ENCODE data around the gene AP3B1.

The AP3B1 gene

GRCh38 chr5:78326930-78327329 lies 32.4 kb upstream of the AP3B1 start:
- Histone ChIP-seq H3K36me3 (ENCODE audit: control insufficient read depth, insufficient read depth, low read length, severe bottlenecking) (no peaks in the 10 kb centered on the region), H3K4me3 (ENCODE audit: low read length) (no peak overlapping the region), H3K9ac (ENCODE audit: low read length) (no peak overlapping the region), H3K27me3 (replicated peaks; ENCODE audit: control insufficient read depth, insufficient read depth, low read length) (no peaks in the 10 kb centered on the region), H3K4me1 (ENCODE audit: control insufficient read depth, insufficient read depth, low read length) (peaks cover 7% of the 10 kb centered on the region), H3K9me3 (ENCODE audit: control insufficient read depth, low read length) (no peaks in the 10 kb centered on the region)
- no peak for DNase-seq (ENCODE audit: low read depth)

DNA sequence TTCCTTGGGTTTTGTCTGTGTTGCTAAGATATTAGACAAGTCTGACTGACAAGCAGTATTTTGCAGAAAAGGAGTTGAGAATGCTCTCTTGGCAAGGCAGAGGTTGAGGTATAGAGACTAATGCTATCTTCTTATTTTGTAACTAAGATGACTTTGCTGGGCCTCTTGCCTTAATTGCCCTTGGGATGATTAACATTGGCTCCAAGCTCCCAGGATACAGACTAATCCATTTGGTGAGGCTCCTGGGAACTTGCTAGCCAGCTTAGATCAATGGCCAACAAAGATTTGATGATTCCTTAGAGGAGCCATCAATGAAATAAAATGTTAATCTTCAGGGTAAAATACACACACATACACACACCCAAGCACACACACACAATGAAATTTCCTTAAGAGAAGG lies 28.7 kb upstream of the AP3B1 start:
- Histone ChIP-seq H3K4me1 (ENCODE audit: control insufficient read depth, insufficient read depth, low read length) (no peaks in the 10 kb centered on the region), H3K36me3 (ENCODE audit: control insufficient read depth, insufficient read depth, low read length, severe bottlenecking) (no peaks in the 10 kb centered on the region), H3K4me3 (ENCODE audit: low read length) (no peak overlapping the region), H3K27me3 (replicated peaks; ENCODE audit: control insufficient read depth, insufficient read depth, low read length) (no peaks in the 10 kb centered on the region), H3K9ac (ENCODE audit: low read length) (no peak overlapping the region), H3K9me3 (ENCODE audit: control insufficient read depth, low read length) (no peaks in the 10 kb centered on the region)
- no peak for DNase-seq (ENCODE audit: low read depth)

DNA sequence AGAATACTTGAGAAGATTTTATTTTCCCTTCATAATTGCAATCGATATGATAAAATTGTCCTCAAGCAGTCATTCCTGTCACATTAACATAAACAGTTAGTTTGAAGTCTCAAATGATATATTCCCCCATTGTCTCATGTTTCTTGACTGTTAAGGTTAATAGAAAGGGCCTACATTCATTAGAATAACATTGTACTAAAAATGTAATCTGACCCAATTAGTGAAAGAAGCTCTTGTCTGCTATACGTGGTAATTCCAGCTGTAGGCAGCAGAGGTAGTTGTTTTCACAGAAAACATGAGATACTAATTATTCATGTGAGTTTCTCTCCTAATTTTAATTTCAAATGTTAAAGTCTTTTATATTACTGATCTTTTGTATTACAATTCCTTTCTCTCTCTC lies 25.9 kb upstream of the AP3B1 start:
- H3K4me1 ChIP-seq (ENCODE audit: control insufficient read depth, insufficient read depth, low read length): no peaks in the 10 kb centered on the region
- H3K36me3 ChIP-seq (ENCODE audit: control insufficient read depth, insufficient read depth, low read length, severe bottlenecking): no peaks in the 10 kb centered on the region
- no peak overlapping the region for H3K9ac ChIP-seq (ENCODE audit: low read length)
- DNase-seq (ENCODE audit: low read depth): peak; percentile 69
- no peak overlapping the region for H3K4me3 ChIP-seq (ENCODE audit: low read length)
- no peaks in the 10 kb centered on the region for H3K27me3 ChIP-seq (replicated peaks; ENCODE audit: control insufficient read depth, insufficient read depth, low read length)
- no peaks in the 10 kb centered on the region for H3K9me3 ChIP-seq (ENCODE audit: control insufficient read depth, low read length)

DNA sequence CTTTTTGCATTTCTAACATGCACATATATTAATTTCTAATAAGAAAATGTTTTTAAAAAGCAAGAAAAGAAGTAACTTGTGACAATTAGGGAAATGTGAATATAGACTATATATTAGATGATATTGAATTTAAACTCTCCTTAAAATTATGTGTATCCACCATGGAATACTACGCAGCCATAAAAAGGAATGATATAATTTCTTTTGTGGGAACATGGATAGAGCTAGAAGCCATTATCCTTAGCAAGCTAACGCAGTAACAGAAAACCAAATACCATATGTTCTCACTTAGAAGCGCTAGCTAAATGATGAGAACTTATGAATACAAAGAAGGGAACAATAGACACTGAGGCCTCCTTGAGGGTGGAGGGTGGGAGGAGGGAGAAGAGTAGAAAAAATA lies 23.8 kb upstream of the AP3B1 start:
- Histone ChIP-seq H3K4me3 (ENCODE audit: low read length) (no peak overlapping the region), H3K27me3 (replicated peaks; ENCODE audit: control insufficient read depth, insufficient read depth, low read length) (no peaks in the 10 kb centered on the region), H3K4me1 (ENCODE audit: control insufficient read depth, insufficient read depth, low read length) (no peaks in the 10 kb centered on the region), H3K9ac (ENCODE audit: low read length) (no peak overlapping the region), H3K9me3 (ENCODE audit: control insufficient read depth, low read length) (peaks cover 13% of the 10 kb centered on the region), H3K36me3 (ENCODE audit: control insufficient read depth, insufficient read depth, low read length, severe bottlenecking) (no peaks in the 10 kb centered on the region)
- no peak for DNase-seq (ENCODE audit: low read depth)

GRCh38 chr5:78317515-78317914 lies 23.0 kb upstream of the AP3B1 start:
- H3K4me1 ChIP-seq (ENCODE audit: control insufficient read depth, insufficient read depth, low read length): no peaks in the 10 kb centered on the region
- no peaks in the 10 kb centered on the region for H3K36me3 ChIP-seq (ENCODE audit: control insufficient read depth, insufficient read depth, low read length, severe bottlenecking)
- peaks cover 13% of the 10 kb centered on the region for H3K9me3 ChIP-seq (ENCODE audit: control insufficient read depth, low read length)
- no peak overlapping the region for H3K9ac ChIP-seq (ENCODE audit: low read length)
- no peak for DNase-seq (ENCODE audit: low read depth)
- no peaks in the 10 kb centered on the region for H3K27me3 ChIP-seq (replicated peaks; ENCODE audit: control insufficient read depth, insufficient read depth, low read length)
- no peak overlapping the region for H3K4me3 ChIP-seq (ENCODE audit: low read length)

DNA sequence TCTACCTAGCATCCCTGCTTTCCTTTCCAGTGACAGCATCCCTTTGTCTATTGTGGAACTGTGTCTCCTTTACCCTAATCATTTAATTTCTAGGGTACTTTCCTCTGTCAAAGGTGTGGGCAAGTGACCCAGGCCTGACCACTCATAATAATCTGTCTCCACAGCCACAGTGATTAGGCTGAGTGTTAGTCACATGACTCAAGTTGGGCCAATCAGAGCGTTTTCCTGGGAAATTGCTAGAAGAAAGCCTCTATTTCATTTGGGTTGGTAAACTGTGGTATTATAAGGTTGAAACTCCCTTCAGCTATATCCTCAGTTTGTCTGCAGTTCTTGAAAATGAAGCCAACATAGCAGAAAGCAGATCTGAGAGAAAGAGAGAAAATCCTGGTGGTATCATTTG lies 14.2 kb upstream of the AP3B1 start:
- Histone ChIP-seq H3K9me3 (ENCODE audit: control insufficient read depth, low read length) (no peaks in the 10 kb centered on the region), H3K4me1 (ENCODE audit: control insufficient read depth, insufficient read depth, low read length) (no peaks in the 10 kb centered on the region), H3K27me3 (replicated peaks; ENCODE audit: control insufficient read depth, insufficient read depth, low read length) (peaks cover 11% of the 10 kb centered on the region), H3K36me3 (ENCODE audit: control insufficient read depth, insufficient read depth, low read length, severe bottlenecking) (no peaks in the 10 kb centered on the region), H3K4me3 (ENCODE audit: low read length) (no peak overlapping the region), H3K9ac (ENCODE audit: low read length) (no peak overlapping the region)
- no peak for DNase-seq (ENCODE audit: low read depth)

- no peaks in the 10 kb centered on the region for H3K9me3 ChIP-seq (ENCODE audit: control insufficient read depth, low read length)
- peak; percentile 75 for DNase-seq (ENCODE audit: low read depth)
- peaks cover 2% of the 10 kb centered on the region for H3K4me1 ChIP-seq (ENCODE audit: control insufficient read depth, insufficient read depth, low read length)
- no peaks in the 10 kb centered on the region for H3K27me3 ChIP-seq (replicated peaks; ENCODE audit: control insufficient read depth, insufficient read depth, low read length)
- no peaks in the 10 kb centered on the region for H3K36me3 ChIP-seq (ENCODE audit: control insufficient read depth, insufficient read depth, low read length, severe bottlenecking)
- no peak overlapping the region for H3K4me3 ChIP-seq (ENCODE audit: low read length)
- H3K9ac ChIP-seq (ENCODE audit: low read length): no peak overlapping the region
Observed at GRCh38 chr5:78300464-78301045, 6.1 kb upstream of the AP3B1 start.

DNA sequence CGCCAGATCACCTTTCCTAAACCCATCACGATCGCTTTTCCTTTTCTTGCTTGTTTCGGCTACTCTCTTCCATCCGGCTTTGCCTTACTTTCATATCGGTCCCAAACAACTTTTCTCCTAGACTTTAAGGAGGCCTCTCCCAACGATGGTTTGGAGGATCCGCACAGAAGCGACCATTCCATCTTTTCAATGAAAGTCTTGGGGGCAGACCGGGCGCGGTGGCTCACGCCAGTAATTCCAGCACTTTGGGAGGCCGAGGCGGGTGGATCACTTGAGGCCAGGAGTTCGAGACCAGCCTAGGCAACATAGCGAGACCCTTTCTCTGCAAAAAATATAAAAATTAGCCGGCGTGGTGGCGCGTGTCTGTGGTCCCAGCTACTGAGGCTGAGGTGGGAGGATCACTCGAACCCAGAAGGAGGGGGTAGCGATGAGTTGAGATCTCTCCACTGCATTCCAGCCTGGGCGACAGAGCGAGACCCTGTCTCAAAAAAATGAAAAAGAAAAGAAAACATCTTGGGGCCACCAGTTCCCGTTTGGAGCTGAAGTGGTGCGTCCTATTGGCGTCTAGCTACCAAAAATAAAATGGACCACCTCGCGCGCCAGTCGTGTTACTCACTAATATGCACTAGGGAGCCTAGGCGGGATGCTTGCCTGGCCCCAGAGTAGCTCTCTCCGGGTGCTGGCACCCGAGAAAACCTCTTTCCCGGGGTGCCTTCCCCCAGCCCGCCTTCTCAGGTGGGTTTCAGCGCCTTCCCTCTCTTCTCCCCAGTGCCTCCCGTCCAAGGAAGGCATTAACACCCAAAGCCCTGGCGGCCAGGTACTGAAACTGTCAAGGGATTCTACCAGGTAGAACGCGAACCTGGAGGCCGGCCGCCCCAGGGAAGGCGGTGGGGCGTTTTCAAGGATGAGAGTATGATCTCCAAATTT lies 800 bp upstream of the AP3B1 start:
- Histone ChIP-seq H3K36me3 (ENCODE audit: control insufficient read depth, insufficient read depth, low read length, severe bottlenecking) (no peaks in the 10 kb centered on the region), H3K4me1 (ENCODE audit: control insufficient read depth, insufficient read depth, low read length) (peaks cover 32% of the 10 kb centered on the region), H3K9me3 (ENCODE audit: control insufficient read depth, low read length) (no peaks in the 10 kb centered on the region), H3K4me3 (ENCODE audit: low read length) (peak overlapping the region; percentile 96), H3K9ac (ENCODE audit: low read length) (peak overlapping the region; percentile 98), H3K27me3 (replicated peaks; ENCODE audit: control insufficient read depth, insufficient read depth, low read length) (no peaks in the 10 kb centered on the region)
- peak; percentile 62 for DNase-seq (ENCODE audit: low read depth)

DNA sequence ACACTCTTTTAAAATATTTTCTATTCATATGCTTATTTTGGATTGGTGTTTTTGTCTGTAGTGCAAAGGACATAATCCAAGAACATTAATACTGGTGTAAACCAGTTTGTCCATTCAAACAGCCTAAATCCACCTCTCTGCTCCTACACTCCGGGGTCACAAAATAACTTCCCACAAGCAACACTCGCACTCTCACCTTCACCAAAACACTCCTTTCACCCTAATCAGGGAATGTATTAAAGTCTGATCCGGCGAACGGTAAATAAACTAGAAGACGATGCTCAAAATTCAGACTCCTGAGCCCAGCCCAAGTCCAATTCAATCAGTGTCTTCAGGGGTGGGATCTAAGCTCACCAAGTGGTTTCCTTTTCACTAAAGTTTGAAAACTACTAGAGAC lies 649 bp downstream of the AP3B1 start:
- Histone ChIP-seq H3K9me3 (ENCODE audit: control insufficient read depth, low read length) (no peaks in the 10 kb centered on the region), H3K27me3 (replicated peaks; ENCODE audit: control insufficient read depth, insufficient read depth, low read length) (no peaks in the 10 kb centered on the region), H3K9ac (ENCODE audit: low read length) (peak overlapping the region; percentile 98), H3K4me1 (ENCODE audit: control insufficient read depth, insufficient read depth, low read length) (peaks cover 39% of the 10 kb centered on the region), H3K4me3 (ENCODE audit: low read length) (peak overlapping the region; percentile 96), H3K36me3 (ENCODE audit: control insufficient read depth, insufficient read depth, low read length, severe bottlenecking) (no peaks in the 10 kb centered on the region)
- peak; percentile 46 for DNase-seq (ENCODE audit: low read depth)

DNA sequence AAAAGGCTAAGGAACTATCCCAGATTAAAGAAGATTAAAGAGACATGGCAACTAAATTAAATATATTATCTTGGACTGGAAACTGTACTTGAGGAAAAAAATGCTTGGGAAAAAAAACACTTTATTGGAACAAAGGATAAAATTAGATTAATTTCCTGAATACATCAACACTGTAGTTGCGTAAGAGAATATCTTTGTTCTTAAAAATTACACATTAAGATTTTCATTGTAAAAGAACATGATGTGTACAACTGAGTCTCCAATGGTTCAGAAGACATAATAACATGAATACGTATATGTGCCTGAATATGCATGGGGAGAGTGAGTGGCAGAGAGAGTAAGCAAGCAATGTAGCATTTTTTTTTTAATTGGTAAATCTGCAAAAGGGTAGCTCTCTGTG lies 2.8 kb downstream of the AP3B1 start:
- no peaks in the 10 kb centered on the region for H3K36me3 ChIP-seq (ENCODE audit: control insufficient read depth, insufficient read depth, low read length, severe bottlenecking)
- H3K4me1 ChIP-seq (ENCODE audit: control insufficient read depth, insufficient read depth, low read length): peaks cover 58% of the 10 kb centered on the region
- H3K9ac ChIP-seq (ENCODE audit: low read length): no peak overlapping the region
- H3K27me3 ChIP-seq (replicated peaks; ENCODE audit: control insufficient read depth, insufficient read depth, low read length): no peaks in the 10 kb centered on the region
- H3K4me3 ChIP-seq (ENCODE audit: low read length): no peak overlapping the region
- DNase-seq (ENCODE audit: low read depth): no peak
- no peaks in the 10 kb centered on the region for H3K9me3 ChIP-seq (ENCODE audit: control insufficient read depth, low read length)

GRCh38 chr5:78289911-78290310 lies 4.6 kb downstream of the AP3B1 start:
- Histone ChIP-seq H3K9me3 (ENCODE audit: control insufficient read depth, low read length) (no peaks in the 10 kb centered on the region), H3K9ac (ENCODE audit: low read length) (no peak overlapping the region), H3K36me3 (ENCODE audit: control insufficient read depth, insufficient read depth, low read length, severe bottlenecking) (no peaks in the 10 kb centered on the region), H3K27me3 (replicated peaks; ENCODE audit: control insufficient read depth, insufficient read depth, low read length) (no peaks in the 10 kb centered on the region), H3K4me3 (ENCODE audit: low read length) (no peak overlapping the region), H3K4me1 (ENCODE audit: control insufficient read depth, insufficient read depth, low read length) (peaks cover 60% of the 10 kb centered on the region)
- DNase-seq (ENCODE audit: low read depth): no peak

All from adipocyte (in vitro differentiated cells).